AG08396 (cell line): Measurements from ENCODE around the gene DIRAS3.
"Not testable (repeated sequence)": the region's sequence is repeated elsewhere in the genome, so short reads cannot be mapped to it uniquely, and the experiment has no call there.

Experiments used
- DNase-seq: peaks from one replicate; pipeline ENCODE4 v3.0.0; 2012; ENCODE audit warnings: low spot score, mixed read lengths

The DIRAS3 gene, protein sequence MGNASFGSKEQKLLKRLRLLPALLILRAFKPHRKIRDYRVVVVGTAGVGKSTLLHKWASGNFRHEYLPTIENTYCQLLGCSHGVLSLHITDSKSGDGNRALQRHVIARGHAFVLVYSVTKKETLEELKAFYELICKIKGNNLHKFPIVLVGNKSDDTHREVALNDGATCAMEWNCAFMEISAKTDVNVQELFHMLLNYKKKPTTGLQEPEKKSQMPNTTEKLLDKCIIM

DNA sequence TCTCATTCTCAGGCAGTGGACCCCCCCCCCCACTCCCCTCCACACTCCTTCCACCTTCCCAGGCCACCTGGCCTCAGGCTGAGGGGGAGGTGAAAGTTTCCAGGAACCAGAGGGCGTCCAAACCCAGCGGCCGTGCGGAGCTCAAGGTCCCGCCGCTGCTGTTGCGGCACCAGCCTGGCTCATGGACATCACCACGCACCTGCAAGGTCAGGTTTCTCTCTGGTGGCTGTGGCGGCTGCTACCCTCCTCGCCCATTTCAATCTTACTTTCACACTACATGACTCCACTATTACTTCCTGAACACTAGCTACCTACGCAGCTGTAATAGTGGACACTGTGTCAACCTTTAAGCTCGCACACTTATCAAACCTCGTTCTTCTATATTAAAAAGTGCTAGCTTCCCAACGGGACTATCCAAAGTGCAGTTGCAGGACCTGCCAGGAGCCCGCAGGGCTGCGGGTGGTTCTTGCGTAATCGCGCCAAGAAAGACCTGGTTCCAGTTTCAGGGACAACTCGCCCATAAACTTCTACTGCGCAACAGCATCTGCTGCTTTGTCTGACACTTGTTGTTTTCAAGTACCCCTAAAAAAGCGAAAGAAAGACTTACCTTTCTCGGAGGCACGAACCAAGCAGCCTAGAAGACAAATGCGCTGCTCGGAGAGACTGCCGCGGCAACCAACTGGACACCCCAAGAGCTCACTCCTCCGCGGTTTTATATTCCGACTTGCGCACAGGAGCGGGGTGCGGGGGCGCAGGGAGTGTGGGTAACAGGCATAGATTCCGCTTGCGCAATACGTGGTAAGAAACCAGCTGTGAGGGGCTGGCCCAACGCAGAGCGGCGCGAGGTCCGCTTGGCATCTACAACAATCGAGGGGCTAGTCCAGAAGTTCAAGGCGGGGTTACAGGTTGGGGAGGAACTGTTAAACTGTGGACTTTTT, at the start of gene DIRAS3:
DIRAS3 (minus strand) TSS at position 687 of the 938 bp plus-strand sequence. CDS start 3,330 bp downstream, outside the sequence.
- peak; percentile 18 for DNase-seq

DNA sequence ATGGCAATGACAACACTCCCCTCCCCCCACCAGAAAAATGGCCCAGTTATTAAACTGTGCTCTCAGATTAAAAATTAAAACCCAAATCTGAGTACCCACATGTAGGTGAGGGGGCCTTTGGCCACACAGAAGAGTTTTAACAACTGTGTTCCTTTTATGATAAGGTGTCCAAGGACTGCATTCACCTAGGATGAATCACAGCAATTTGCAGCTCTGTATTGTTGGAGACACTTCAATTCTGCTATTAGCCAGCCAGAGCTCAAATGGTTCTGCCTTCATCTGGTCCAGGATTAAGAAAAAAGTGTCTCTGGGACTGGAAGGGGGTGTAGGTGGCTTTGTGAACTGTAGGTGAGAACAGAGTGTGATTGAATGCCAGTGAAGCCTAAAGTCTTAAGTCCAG, 43.3 kb upstream of the DIRAS3 start:
- no peak for DNase-seq

DNA sequence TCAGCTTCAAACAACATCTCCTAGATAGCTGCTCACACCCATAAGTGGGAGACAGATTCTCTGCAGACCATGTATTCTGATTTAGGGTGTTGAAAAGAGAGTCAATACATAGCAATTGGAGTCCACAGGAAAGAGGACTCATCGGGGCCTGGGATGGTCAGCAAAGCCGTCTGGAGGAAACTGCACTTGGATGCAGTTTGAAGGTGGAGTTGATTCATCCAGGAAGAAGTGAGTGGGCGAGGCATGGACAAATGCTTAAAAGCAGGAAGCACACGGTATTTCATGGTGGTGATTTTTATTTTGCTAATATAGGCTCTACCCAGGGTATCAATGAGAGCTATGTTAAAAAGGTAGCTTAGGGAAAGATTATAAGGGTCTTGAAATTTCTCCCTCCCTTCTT, 36.8 kb upstream of the DIRAS3 start:
- no peak for DNase-seq

DNA sequence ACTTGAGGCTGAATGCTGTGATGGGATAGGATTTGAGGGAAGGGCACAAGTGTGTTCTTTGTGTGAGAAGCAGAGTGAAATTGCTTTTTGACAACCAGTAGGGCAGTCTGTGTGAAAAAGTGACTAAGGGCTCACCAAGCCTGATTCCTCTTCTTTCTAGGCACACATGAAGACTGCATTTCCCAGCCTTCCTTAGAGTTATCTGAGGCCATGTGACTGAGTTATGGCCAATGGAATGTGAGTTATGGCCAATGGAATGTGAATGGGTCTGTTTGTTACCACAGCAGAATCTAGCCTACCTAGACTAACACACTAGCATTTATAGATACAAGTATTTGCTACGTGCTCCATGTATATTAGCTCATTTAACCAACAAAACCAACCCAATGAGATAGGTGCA, 35.3 kb upstream of the DIRAS3 start:
- no peak for DNase-seq

DNA sequence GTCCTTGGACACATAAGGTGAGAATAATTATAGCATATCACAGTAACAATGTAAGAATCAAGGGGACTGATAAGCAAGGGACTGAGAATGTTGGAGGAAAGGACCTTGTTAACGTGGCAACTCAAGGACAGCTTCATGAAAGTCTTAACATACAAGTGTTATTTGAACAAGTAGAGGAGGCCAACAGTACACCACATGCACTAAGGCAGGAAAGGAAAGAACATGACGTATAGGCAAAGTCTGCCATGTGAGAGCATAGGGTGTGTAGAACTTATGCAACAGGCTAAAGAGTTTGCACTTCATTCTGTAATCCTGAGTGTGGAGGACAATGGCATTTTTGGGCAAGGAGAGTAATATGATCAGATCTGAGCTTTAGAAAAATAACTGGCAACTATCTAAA, 33.3 kb upstream of the DIRAS3 start:
- no peak for DNase-seq

DNA sequence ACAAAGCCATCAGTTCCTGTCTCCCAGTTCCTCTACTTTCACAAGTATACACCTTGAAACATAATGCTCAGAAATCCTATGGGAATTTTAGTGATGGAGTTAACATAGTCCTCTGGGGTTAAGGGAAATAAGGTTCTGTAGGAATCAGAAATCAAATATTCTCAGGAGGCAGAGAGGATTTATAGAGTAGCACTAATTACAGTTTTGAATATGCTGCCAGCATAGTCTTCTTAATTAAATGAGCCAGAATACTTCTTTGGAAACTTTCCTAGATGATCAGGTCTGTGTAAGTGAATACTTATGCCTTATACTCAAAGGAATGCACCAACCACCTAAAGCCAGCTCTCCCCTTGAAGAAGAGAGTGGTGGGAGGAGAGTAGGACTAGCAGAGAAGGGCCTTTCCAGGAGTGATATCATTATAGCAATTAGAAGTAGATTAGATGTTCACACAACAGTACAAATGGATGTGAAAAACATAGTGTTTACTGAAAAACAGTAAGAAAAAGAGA, 31.4 kb upstream of the DIRAS3 start:
- no peak for DNase-seq

DNA sequence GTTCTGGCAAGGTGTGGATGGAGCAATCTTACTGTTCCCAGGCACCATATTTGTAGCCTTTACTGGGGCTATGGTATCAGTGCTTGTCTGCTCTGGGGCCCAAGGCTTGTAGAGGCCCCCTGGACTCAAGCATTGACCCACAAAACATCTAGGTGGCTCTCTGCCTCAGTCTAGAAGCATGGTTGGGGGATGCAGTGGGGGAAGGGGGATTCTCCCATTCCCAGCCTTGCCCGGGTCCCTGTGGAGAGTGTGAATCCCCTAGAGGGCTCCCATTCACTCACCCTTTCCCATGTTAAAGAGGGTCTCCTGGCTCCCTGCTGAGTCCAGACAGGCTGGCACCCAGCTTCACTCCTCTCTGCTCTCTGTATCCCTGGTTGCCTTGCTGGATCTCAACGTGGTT, 28.2 kb upstream of the DIRAS3 start:
- DNase-seq = no peak

DNA sequence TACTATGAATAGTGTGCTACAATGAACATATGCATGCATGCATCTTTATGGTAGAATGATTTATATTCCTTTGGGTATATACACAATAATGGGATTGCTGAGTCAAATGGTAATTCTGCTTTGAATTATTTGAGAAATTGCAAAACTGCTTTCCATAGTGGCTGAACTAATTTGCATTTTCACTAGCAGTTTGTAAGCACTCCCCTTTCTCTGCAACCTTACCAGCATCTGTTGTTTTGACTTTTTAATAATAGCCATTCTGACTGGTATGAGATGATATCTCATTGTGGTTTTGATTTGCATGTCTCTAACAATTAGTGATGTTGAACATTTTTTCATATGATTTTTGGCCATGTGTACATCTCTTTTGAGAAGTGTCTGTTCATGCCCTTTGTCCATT, 24.0 kb upstream of the DIRAS3 start:
- DNase-seq = no peak

DNA sequence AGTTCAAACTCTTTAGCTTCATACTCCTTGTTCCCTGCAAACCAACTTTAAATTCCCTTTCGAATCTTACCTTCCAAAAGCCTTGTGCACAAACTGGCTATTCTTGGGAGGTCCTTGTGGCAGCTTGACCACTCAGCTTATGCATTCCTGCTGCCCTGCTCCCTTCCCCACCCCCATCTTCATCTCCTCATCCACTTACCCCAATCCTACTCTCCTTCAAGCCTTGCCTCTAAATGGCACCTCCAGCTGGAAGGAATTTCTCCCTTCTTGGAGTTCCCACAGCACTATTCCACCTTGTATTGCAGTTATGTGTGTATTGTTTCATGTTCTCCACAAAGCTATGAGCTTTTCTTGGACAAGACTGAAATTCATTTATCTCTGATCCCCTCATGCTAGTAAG, 15.3 kb upstream of the DIRAS3 start:
- no peak for DNase-seq

DNA sequence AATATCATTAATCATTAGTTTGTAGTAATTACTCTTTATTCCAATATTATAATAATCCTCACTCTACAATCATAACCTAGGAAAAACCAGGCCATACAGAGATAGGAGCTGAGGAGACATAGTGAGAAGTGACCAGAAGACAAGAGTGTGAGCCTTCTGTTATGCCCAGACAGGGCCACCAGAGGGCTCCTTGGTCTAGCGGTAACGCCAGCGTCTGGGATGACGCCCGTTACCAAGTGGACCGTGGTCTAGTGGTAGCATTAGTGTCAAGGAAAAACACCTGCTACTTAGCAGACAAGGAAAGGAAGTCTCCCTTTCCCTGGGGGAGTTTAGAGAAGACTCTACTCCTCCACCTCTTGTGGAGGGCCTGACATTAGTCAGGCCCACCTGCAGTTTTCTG, 7.6 kb upstream of the DIRAS3 start:
- DNase-seq = not testable (repeated sequence)

DNA sequence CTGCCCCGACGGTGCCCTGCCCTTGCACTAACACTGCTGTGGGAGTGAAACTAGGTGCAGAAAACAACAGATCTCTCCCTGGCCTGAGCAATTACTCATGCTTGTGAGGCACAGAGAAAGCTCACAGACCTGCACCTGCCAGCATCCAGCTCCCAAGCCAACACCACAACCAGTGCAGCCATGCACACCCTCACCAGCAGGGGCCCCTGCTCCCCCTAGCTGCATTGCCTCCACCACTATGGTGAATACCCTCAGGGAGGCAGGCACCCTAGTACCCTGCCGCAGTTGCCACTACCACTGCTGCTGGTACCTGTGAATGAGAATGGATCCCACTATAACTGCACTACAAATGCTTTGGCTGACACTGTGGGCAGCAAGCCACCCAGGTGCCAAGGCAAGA, 7.1 kb upstream of the DIRAS3 start:
- no peak for DNase-seq

DNA sequence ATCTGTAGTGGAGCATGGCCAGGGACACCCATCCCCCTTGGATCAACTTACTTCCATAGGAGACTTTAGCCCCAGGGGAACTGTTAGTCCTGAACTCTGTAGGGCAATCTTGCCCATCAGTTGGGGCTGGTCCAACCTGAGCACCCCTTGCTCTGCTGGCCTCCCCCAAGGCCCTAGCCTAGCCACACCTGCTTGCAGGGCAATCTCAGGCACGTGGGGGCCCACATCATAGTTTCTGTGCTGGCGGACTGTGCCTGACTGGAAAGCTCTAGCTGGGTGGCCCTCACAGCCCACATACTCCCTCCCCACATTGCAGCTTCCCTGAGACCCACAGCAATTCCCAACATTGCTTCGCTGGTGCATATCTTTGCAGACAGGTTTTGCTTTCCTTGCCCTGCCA, 6.6 kb upstream of the DIRAS3 start:
- no peak for DNase-seq

DNA sequence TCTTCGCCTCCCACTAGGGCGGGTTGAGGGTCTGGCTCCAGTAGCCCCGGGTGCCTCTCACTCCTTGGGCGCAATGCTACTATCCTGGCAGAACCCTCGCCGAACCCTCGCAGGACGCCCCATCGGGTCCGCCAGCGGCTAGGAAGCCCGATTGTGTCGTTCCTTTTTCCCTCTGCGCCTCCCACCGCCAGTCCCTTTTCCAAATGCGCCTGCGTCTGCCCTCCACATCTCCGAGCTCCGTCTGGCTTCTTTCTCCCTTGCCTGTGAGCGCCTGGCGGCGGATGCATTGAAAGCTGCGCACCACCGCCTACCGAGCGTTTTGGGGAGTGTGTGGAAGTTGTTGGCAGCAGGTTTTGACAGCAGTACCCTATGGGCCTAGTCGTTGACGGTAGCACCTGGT, 1.0 kb upstream of the DIRAS3 start:
- peak; percentile 73 for DNase-seq

DNA sequence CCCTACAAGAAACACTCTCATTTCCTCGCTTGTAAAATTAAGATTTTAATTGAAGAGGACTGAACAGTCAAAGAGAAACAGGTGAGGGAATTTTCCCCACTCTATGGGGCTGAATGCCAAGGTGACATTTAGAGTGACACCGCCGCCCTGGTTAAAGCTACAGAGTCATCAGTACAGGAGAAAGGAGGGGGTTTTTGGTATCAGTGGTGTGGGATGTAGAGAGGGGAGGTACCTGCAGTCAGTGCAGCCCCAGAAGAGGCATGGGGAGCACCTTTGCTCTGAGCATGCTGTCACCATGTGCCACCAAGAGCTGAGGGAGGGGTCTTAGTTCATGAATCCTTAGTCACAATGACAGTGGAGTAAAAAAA, 2.8 kb downstream of the DIRAS3 start:
- no peak for DNase-seq

DNA sequence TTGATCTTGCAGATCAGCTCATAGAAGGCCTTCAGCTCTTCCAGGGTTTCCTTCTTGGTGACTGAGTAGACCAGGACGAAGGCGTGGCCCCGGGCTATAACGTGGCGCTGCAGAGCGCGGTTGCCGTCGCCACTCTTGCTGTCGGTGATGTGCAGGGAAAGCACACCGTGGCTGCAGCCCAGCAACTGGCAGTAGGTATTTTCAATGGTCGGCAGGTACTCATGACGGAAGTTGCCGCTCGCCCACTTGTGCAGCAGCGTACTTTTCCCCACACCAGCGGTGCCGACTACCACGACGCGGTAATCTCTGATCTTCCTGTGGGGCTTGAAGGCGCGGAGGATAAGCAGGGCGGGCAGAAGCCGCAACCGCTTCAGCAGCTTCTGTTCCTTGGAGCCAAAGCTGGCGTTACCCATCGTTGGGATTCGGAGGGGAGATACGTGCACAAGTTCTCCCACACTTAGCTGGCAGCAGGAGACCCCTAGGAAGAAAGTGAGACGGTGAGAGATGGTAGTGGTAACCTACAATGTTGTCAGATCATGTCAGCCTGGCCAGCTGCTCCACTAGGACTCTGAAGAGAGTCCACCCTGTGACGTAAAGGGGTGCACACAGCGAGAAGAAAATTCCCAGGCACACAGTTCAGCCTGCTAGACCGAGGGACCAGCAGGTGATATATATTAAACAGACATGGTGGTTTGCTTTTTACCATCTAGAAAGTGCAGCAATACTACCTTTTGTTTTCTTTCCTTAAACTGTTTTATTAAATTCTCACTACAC, 3.4 kb downstream of the DIRAS3 start:
- DNase-seq = no peak

DNA sequence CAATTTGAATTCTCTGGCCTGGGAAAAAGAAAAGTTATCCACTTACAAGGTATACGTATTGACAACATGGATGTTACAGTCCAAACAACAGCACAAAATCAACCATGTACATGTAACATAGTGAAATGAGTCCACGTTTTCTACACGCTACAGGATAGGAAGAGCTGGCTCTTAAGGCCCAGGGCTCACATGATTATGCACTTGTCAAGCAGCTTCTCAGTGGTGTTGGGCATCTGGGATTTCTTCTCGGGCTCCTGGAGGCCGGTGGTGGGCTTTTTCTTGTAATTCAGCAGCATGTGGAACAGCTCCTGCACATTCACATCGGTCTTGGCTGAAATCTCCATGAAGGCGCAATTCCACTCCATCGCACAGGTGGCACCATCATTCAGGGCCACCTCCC, 4.0 kb downstream of the DIRAS3 start:
- DNase-seq = no peak

DNA sequence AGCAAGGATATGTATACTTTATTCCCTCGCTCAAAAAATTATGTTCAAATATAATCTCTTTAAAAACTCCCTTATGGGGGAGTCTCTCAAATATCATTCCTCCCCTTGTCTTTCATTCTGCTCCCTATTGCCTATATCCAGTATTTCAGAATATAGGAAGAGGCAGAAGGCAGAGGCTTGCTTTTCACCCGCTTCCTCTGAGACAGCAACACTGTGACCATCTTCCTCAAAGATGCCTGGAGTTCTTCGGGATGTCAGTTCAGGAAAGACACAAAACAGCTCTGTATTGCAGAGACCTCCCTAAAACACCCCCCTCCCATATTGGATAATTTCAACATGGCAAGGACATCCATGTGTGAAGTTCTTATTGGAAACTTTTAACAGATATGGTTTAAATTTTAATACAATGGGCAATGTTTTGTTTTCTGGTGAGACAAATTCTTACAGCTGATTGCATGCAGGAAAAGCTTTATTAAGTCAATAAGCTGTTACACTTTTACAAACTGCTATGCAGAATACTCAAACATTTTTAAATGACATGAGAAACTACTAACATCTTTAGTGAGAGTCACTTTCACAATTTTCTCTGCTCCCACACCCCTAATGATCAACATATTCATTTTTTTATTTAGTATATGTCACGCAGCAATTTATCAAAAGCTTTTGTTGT, 4.8 kb downstream of the DIRAS3 start:
- DNase-seq = no peak

DNA sequence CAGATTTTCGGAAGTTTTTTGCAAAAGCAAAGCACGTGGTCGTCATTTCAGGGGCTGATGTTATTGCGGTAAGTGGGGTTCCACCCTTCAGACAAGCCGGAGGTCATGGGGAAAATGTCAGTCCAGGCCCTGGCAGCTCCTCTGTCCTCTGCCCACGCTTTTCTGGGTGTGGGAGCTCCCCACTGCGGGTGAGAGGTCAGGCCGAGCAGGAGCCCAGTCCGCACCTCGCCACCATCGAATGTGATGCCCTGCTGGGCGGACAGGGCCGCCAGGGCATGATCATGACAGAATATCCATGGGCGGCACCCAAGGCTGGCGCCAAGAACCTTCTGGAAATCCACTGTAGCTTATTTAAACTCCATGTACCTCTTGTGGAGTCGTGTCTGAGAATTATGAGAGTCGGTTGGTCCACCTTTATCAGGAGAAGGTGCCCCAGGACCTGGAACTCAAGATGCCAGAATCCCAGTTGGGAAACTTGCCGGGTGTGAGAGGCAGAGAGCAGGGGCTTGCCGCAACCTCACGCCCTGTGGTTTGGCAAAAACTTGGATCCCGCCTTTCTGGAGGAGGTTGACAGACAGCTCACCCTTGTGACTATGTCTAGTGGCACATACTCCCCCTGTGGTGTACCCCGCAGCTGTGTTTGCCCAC, 6.9 kb downstream of the DIRAS3 start:
- DNase-seq = no peak

DNA sequence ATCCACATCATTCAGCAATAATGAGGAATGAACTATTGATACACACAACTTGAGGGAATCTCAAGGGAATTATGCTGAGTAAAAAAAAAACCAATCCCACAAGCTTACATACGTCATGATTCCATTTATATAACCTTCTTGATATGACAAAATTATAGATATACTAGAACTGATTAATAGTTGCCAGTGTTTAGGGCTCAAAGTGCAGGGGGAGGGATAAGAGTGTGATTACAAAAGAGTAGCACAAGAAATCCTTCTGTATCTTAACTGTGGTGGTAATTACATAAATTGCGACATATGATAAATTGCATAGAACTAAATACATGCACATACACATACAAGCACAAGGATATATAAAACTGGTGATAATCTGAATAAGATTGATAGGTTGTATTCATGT, 13.5 kb downstream of the DIRAS3 start:
- no peak for DNase-seq

DNA sequence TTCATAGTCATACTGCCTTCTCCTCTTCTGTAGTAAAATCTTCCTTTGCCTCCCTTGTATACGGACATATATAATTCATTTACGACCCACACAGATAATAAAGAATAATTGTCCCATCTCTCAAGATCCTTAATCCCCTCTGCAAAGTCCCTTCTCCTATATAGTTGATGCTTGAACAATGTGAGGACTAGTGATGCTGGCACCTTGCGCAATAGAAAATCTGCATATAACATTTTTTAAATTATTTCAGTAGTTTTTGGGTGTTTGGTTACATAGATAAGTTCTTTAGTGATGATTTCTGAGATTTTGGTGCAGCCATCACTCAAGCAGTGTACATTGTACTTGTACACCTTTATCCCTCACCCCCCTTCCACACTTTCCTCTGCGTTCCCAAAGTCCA, 21.0 kb downstream of the DIRAS3 start:
- DNase-seq = no peak

DNA sequence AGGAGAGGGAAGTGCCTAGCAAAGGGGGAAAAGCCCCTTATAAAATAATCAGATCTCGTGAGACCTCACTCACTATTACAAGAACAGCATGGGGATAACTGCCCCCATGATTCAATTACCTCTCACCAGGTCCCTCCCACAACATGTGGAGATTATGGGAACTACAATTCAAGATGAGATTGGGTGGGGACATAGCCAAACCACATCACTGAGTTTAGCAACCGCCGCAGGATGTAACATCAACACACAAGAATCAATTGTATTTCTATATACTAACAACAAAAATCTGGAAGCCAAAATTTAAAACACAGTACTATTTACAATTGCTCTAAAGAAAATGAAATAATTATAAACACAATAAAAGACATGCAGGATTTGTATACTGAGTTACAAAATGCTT, 21.9 kb downstream of the DIRAS3 start:
- DNase-seq = no peak
